HepG2 (cell line): ENCODE measurements around the gene C1QTNF5. TPM values are rescaled to one million over a fixed set of nuclear protein-coding genes. Genes with fewer than 3 reads are reported as not detected.

Experiments used
- EHMT2 ChIP-seq: fragments of 200-600 bp; sonication (generic); IDR thresholded peaks from 2 replicates; pipeline ENCODE4 v1.7.0; 2017; ENCODE audit warnings: antibody characterized with exemption, low read depth, low read length, borderline replicate concordance
- IRF9 ChIP-seq: sonication (generic); formaldehyde crosslinking; IDR thresholded peaks from 2 replicates; pipeline ENCODE4 v1.8.0; 2022; ENCODE audit warnings: missing genetic modification reagents, mild to moderate bottlenecking, borderline replicate concordance
- KLF13 ChIP-seq: sonication (generic); formaldehyde crosslinking; IDR thresholded peaks from 2 replicates; pipeline ENCODE4 v1.4.0; 2020; ENCODE audit warnings: mild to moderate bottlenecking, missing genetic modification reagents
- MED8 ChIP-seq: sonication (generic); formaldehyde crosslinking; IDR thresholded peaks from 2 replicates; pipeline ENCODE4 v1.8.1; 2023; ENCODE audit warnings: mild to moderate bottlenecking, missing genetic modification reagents; ENCODE audit not compliant: insufficient replicate concordance
- NFAT5 ChIP-seq: sonication (generic); formaldehyde crosslinking; IDR thresholded peaks from 2 replicates; pipeline ENCODE4 v1.4.0; 2020; ENCODE audit warnings: missing genetic modification reagents
- NR2F1 ChIP-seq, 2 experiments: fragments of 450-650 bp in 1 of 2; formaldehyde crosslinking in 1 of 2; IDR thresholded peaks; 2 replicates each; pipeline versions ENCODE4 v1.5.0 to v1.6.1; 2016 to 2020; ENCODE audit warnings: mild to moderate bottlenecking in 1 of 2, missing compliant biosample characterization in 1 of 2, missing genetic modification reagents in 1 of 2, moderate library complexity in 1 of 2
- ZMAT3 ChIP-seq: sonication (generic); formaldehyde crosslinking; conservative IDR thresholded peaks from 2 replicates; pipeline ENCODE4 v1.7.0; 2021; ENCODE audit warnings: missing genetic modification reagents
- ZNF619 ChIP-seq: sonication (generic); formaldehyde crosslinking; IDR thresholded peaks from 2 replicates; pipeline ENCODE4 v1.4.0; 2020; ENCODE audit warnings: mild to moderate bottlenecking, missing genetic modification reagents
- ZNF781 ChIP-seq: sonication (generic); formaldehyde crosslinking; IDR thresholded peaks from 2 replicates; pipeline ENCODE4 v1.5.1; 2020; ENCODE audit warnings: borderline replicate concordance, mild to moderate bottlenecking, missing genetic modification reagents; ENCODE audit errors: not compliant biosample characterization
- polyA plus RNA-seq, 8 experiments: library from polyadenylated mRNA; depleted of rRNA in 3 of 8; stranded (reverse) in 7 of 8; unstranded in 1 of 8; fragments of >200 nt; fragmentation: Illumina TruSeq in 4 of 8; extraction: Trizol in 4 of 8; gene quantifications; 2 replicates each; pipeline versions ENCODE4 v1.2.1 to v1.2.3, GENCODE V29; 2011 to 2016; ENCODE audit warnings: low read depth in 4 of 8, missing spikeins in 1 of 8, mixed read lengths in 1 of 8; ENCODE audit not compliant: insufficient read depth in 1 of 8
- total RNA-seq, 5 experiments: library from RNA; depleted of rRNA; stranded (reverse); fragments of >200 nt; fragmentation: Illumina TruSeq; extraction: Trizol; gene quantifications; 2 replicates each; pipeline ENCODE4 v1.2.3, GENCODE V29; 2016; ENCODE audit warnings: low read depth in 1 of 5
- TF ChIP-seq, protein P1 (sequence below): IDR thresholded peaks from 2 replicates; pipeline ENCODE4 v1.6.1; 2016; ENCODE audit warnings: missing genetic modification reagents, missing compliant biosample characterization
- TF ChIP-seq, protein P2 (sequence below): sonication (generic); formaldehyde crosslinking; IDR thresholded peaks from one replicate; pipeline ENCODE4 v1.5.1; 2020; ENCODE audit warnings: mild to moderate bottlenecking, missing genetic modification reagents; ENCODE audit errors: not compliant biosample characterization

Gene C1QTNF5
- total and polyA plus RNA-seq, 2 of the 13 experiments (the other 11 are each of a cell fraction or from before 2014, with no cell fraction given): 0.86 to 1.2 TPM

- 0 out of 2 replicates have a peak, but pooled peaks have one; percentile 30 for TF ChIP-seq ZMAT3
- TF ChIP-seq, protein P1, sequence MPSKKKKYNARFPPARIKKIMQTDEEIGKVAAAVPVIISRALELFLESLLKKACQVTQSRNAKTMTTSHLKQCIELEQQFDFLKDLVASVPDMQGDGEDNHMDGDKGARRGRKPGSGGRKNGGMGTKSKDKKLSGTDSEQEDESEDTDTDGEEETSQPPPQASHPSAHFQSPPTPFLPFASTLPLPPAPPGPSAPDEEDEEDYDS (CRISPR knock-in tag): peak; percentile 54; the same call in 1 of the 2 replicates
- TF ChIP-seq MED8 (CRISPR knock-in tag): peak; percentile 20
- no peak for TF ChIP-seq ZNF619
- TF ChIP-seq EHMT2: no peak
- TF ChIP-seq KLF13 (CRISPR knock-in tag): no peak
- TF ChIP-seq NFAT5 (CRISPR knock-in tag): 0 out of 2 replicates have a peak, but pooled peaks have one; percentile 42
- 0 out of 2 replicates have a peak, but pooled peaks have one; percentile 31 for TF ChIP-seq IRF9 (CRISPR knock-in tag)
- no peak for TF ChIP-seq ZNF781
- peak; percentile 33 to 81; a peak in 2 of 4 replicates for TF ChIP-seq NR2F1 (CRISPR knock-in tag; IDR thresholded peaks at IDR 0.05)
- TF ChIP-seq, protein P2, sequence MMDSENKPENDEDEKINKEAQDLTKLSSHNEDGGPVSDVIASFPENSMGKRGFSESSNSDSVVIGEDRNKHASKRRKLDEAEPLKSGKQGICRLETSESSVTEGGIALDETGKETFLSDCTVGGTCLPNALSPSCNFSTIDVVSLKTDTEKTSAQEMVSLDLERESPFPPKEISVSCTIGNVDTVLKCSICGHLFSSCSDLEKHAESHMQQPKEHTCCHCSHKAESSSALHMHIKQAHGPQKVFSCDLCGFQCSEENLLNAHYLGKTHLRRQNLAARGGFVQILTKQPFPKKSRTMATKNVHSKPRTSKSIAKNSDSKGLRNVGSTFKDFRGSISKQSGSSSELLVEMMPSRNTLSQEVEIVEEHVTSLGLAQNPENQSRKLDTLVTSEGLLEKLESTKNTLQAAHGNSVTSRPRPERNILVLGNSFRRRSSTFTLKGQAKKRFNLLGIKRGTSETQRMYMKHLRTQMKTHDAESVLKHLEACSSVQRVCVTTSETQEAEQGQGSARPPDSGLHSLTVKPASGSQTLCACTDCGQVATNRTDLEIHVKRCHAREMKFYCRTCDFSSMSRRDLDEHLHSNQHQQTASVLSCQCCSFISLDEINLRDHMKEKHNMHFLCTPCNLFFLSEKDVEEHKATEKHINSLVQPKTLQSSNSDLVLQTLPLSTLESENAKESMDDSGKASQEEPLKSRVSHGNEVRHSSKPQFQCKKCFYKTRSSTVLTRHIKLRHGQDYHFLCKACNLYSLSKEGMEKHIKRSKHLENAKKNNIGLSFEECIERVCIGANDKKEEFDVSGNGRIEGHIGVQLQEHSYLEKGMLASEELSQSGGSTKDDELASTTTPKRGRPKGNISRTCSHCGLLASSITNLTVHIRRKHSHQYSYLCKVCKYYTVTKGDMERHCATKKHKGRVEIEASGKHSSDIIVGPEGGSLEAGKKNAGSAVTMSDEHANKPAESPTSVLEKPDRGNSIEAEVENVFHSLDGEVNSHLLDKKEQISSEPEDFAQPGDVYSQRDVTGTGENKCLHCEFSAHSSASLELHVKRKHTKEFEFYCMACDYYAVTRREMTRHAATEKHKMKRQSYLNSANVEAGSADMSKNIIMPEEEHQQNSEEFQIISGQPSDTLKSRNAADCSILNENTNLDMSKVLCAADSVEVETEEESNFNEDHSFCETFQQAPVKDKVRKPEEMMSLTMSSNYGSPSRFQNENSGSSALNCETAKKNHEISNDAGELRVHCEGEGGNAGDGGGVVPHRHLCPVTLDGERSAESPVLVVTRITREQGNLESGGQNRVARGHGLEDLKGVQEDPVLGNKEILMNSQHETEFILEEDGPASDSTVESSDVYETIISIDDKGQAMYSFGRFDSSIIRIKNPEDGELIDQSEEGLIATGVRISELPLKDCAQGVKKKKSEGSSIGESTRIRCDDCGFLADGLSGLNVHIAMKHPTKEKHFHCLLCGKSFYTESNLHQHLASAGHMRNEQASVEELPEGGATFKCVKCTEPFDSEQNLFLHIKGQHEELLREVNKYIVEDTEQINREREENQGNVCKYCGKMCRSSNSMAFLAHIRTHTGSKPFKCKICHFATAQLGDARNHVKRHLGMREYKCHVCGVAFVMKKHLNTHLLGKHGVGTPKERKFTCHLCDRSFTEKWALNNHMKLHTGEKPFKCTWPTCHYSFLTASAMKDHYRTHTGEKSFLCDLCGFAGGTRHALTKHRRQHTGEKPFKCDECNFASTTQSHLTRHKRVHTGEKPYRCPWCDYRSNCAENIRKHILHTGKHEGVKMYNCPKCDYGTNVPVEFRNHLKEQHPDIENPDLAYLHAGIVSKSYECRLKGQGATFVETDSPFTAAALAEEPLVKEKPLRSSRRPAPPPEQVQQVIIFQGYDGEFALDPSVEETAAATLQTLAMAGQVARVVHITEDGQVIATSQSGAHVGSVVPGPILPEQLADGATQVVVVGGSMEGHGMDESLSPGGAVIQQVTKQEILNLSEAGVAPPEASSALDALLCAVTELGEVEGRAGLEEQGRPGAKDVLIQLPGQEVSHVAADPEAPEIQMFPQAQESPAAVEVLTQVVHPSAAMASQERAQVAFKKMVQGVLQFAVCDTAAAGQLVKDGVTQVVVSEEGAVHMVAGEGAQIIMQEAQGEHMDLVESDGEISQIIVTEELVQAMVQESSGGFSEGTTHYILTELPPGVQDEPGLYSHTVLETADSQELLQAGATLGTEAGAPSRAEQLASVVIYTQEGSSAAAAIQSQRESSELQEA (CRISPR knock-in tag): no peak
Observed at GRCh38 chr11:119368121-119369034, 27.7 kb upstream of the C1QTNF5 start (continued).
